ENCODE measurements around the gene INMT.

GRCh38 chr7:30788640-30789333, 36.9 kb downstream of the INMT start:
- TF ChIP-seq, protein P1, sequence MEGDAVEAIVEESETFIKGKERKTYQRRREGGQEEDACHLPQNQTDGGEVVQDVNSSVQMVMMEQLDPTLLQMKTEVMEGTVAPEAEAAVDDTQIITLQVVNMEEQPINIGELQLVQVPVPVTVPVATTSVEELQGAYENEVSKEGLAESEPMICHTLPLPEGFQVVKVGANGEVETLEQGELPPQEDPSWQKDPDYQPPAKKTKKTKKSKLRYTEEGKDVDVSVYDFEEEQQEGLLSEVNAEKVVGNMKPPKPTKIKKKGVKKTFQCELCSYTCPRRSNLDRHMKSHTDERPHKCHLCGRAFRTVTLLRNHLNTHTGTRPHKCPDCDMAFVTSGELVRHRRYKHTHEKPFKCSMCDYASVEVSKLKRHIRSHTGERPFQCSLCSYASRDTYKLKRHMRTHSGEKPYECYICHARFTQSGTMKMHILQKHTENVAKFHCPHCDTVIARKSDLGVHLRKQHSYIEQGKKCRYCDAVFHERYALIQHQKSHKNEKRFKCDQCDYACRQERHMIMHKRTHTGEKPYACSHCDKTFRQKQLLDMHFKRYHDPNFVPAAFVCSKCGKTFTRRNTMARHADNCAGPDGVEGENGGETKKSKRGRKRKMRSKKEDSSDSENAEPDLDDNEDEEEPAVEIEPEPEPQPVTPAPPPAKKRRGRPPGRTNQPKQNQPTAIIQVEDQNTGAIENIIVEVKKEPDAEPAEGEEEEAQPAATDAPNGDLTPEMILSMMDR (IDR thresholded peaks at IDR 0.05) = no peak
- TF ChIP-seq POLR2A (IDR thresholded peaks at IDR 0.05) = no peak
